MCF 10A (cell line): Measurements from ENCODE around the gene PLXNC1. TPM values are rescaled to one million over a fixed set of nuclear protein-coding genes. Genes with fewer than 3 reads are reported as not detected.

Experiments
- BruUV-seq: library from RNA; stranded (reverse); fragments of 400-500 nt; replicated peaks from 2 replicates; lab custom pipeline; 2021; lab: Mats Ljungman, UMichigan
- CTCF ChIA-PET: fragments of 300-600 bp; sonication (Branson Sonifier 250); formaldehyde crosslinking; extraction: SDS; loops from one replicate; lab custom pipeline; 2021; ENCODE audit warnings: antibody characterized with exemption, inconsistent platforms; lab: Yijun Ruan, JAX
- POLR2A ChIA-PET: fragments of 300-600, 350-650 bp; sonication (Branson Sonifier 250); formaldehyde crosslinking; extraction: SDS; loops from one replicate; lab custom pipeline; 2020; ENCODE audit warnings: antibody characterized with exemption, inconsistent platforms; lab: Yijun Ruan, JAX
- DNase-seq: peaks from one replicate; pipeline ENCODE4 v3.0.0-alpha.2; 2018; ENCODE audit not compliant: unreplicated experiment
- H3K27ac Mint-ChIP-seq: one replicate; pipeline ENCODE4 v1.8.0; 2022; ENCODE audit warnings: mild to moderate bottlenecking, low read depth, mixed read lengths; ENCODE audit not compliant: unreplicated experiment
- H3K27me3 Mint-ChIP-seq: one replicate; pipeline ENCODE4 v1.8.0; 2022; ENCODE audit warnings: mixed read lengths; ENCODE audit not compliant: insufficient read depth, unreplicated experiment
- H3K36me3 Mint-ChIP-seq: one replicate; pipeline ENCODE4 v1.8.0; 2022; ENCODE audit warnings: mild to moderate bottlenecking, moderate library complexity, mixed read lengths; ENCODE audit not compliant: insufficient read depth, unreplicated experiment
- H3K4me1 Mint-ChIP-seq: one replicate; pipeline ENCODE4 v1.8.0; 2022; ENCODE audit warnings: mixed read lengths; ENCODE audit not compliant: insufficient read depth, unreplicated experiment
- H3K4me3 Mint-ChIP-seq: one replicate; pipeline ENCODE4 v1.8.0; 2022; ENCODE audit warnings: mild to moderate bottlenecking, moderate library complexity, mixed read lengths; ENCODE audit not compliant: unreplicated experiment
- H3K9me3 Mint-ChIP-seq: one replicate; pipeline ENCODE4 v1.8.0; 2022; ENCODE audit warnings: mixed read lengths; ENCODE audit not compliant: unreplicated experiment
- CTCF ChIP-seq: fragments of 200-600 bp; IDR thresholded peaks from one replicate; pipeline ENCODE4 v1.8.0; 2022; ENCODE audit warnings: antibody characterized with exemption, mild to moderate bottlenecking; ENCODE audit not compliant: unreplicated experiment
- intact Hi-C: fragments of 100-400 bp; cut with micrococcal nuclease; formaldehyde crosslinking; loops from 2 replicates; pipeline ENCODE4 v1.14.1; 2022
- total RNA-seq: library from RNA; stranded (reverse); gene quantifications from 2 replicates; pipeline ENCODE4 v1.2.3, GENCODE V29; 2022

The PLXNC1 gene
- total RNA-seq, 1 experiment from 2014 or later = 2.4 TPM

- no peak for TF ChIP-seq CTCF
- Mint-ChIP-seq H3K4me3 (no peak overlapping the region), H3K9me3 (peaks cover 6% of the 10 kb centered on the region), H3K36me3 (no peaks in the 10 kb centered on the region), H3K27me3 (no peaks in the 10 kb centered on the region), H3K4me1 (peaks cover 30% of the 10 kb centered on the region), H3K27ac (no peak overlapping the region)
- ChIA-PET POLR2A (interaction anchor here (0.5 to 1.4 kb wide), 3 partner anchors 58 to 254 kb away, joined by 3 to 4 read pairs (median 4); no protein-coding TSS in a partner anchor), CTCF (no interaction called here)
- no peak for DNase-seq
- intact Hi-C loops = no loop called here
- BruUV-seq = no TSS peak
Measured at GRCh38 chr12:94204499-94205247, 56.3 kb downstream of the PLXNC1 start.

- DNase-seq = no peak
- ChIA-PET POLR2A (interaction anchor here (0.6 to 1.1 kb wide), 5 partner anchors 18 to 1920 kb away, joined by 3 read pairs; no protein-coding TSS in a partner anchor), CTCF (interaction anchor here (0.6 to 0.9 kb wide), 3 partner anchors 33 to 381 kb away, joined by 3 to 6 read pairs (median 3); no protein-coding TSS in a partner anchor)
- peaks cover 30% of the 10 kb centered on the region for H3K4me1 Mint-ChIP-seq
- intact Hi-C loops = no loop called here
- TF ChIP-seq CTCF = no peak
- peaks cover 6% of the 10 kb centered on the region for H3K9me3 Mint-ChIP-seq
- H3K27me3 Mint-ChIP-seq = no peaks in the 10 kb centered on the region
- no peak overlapping the region for H3K4me3 Mint-ChIP-seq
- BruUV-seq = no TSS peak
- peak overlapping the region; percentile 10 for H3K27ac Mint-ChIP-seq
- no peaks in the 10 kb centered on the region for H3K36me3 Mint-ChIP-seq
Measured at GRCh38 chr12:94205822-94206221, 57.4 kb downstream of the PLXNC1 start.

GRCh38 chr12:94206886-94207285, 58.5 kb downstream of the PLXNC1 start:
- ChIA-PET POLR2A (interaction anchor here (0.6 to 2.2 kb wide), 2 partner anchors 34 to 1267 kb away, joined by 3 to 13 read pairs; partner anchors contain the start of gene METAP2), CTCF (interaction anchor here (0.7 kb wide), 1 partner anchor 72 kb away, joined by 3 read pairs; no protein-coding TSS in a partner anchor)
- Mint-ChIP-seq H3K27me3 (no peaks in the 10 kb centered on the region), H3K27ac (peak overlapping the region; percentile 72), H3K9me3 (peaks cover 6% of the 10 kb centered on the region), H3K4me3 (no peak overlapping the region), H3K4me1 (peaks cover 30% of the 10 kb centered on the region), H3K36me3 (no peaks in the 10 kb centered on the region)
- intact Hi-C loops = no loop called here
- BruUV-seq = no TSS peak
- no peak for TF ChIP-seq CTCF
- DNase-seq = no peak

GRCh38 chr12:94207467-94207848, 59.1 kb downstream of the PLXNC1 start:
- POLR2A ChIA-PET = interaction anchor here (2.2 kb wide), 1 partner anchor 34 kb away, joined by 13 read pairs; no protein-coding TSS in a partner anchor
- no peak for TF ChIP-seq CTCF

More at GRCh38 chr12:94207467-94207848, 59.1 kb downstream of the PLXNC1 start:
- Mint-ChIP-seq H3K27me3 (no peaks in the 10 kb centered on the region), H3K4me1 (peaks cover 24% of the 10 kb centered on the region), H3K27ac (peak overlapping the region; percentile 72), H3K4me3 (no peak overlapping the region), H3K9me3 (peaks cover 6% of the 10 kb centered on the region), H3K36me3 (no peaks in the 10 kb centered on the region)
- DNase-seq = no peak
- intact Hi-C loops = no loop called here
- CTCF ChIA-PET = no interaction called here
- no TSS peak for BruUV-seq
